ENCODE data around the gene NPY1R. TPM values are rescaled to one million over a fixed set of nuclear protein-coding genes. Genes with fewer than 3 reads are reported as not detected.

The NPY1R gene
- polyA plus RNA-seq, 10 donors: 1.6 to 14.0 (median 6.0) TPM

DNA sequence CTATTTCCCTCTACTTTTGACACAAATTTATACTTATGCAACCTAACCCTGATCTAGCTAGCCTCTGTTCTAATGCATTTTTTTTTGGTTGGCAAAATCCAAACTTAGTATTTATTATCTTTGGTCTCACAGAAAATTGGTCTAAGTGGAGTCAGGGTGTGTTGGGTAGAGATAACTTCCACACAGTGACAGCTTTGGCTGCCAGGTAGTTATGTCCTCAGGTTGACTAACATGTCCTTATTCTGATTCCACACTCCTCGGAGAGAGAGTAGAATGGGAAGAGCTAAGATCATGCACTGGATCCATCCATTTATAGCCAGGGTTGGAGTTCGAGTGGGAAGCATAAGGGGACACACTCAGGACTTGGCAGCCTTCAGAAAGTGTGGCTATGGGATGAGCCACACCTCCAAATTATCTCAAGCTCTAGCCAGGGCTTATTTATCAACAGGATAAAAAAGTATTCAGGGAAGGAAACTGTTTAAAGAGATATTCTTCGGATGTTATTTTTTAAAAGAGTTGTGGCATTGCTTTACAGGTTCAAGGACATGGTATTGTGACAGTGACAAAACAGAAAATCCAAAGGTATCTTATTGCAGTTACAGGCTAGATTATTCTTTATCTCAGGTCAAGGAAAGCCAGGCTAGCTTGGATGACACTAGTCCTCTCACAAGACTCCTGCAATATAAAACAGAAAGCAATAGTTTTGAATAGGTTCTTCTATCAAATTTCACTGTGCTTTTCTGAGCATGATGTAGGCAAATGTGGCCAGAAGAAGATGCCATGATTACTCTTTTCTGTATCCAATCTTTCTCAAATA is 51.5 kb downstream of the NPY1R start:
- DNase-seq: no peak

GRCh38 chr4:163279713-163280112 is 52.7 kb downstream of the NPY1R start:
- no peak for DNase-seq

GRCh38 chr4:163274861-163275260 is 57.5 kb downstream of the NPY1R start:
- DNase-seq: no peak

Other genes starting within 250 kb of the NPY1R start
- gene NAF1, start 165.7 kb downstream of the NPY1R start, polyA plus RNA-seq (ENCODE audit: insufficient read length in 10 of 10): 10 to 100 TPM; 14.4 to 21.0 (median 18.0) TPM
- gene NPY5R, start 11.3 kb upstream of the NPY1R start, polyA plus RNA-seq (ENCODE audit: insufficient read length in 10 of 10): under 1 TPM in 7 of 10 donors, not detected in 3; 0.12 to 0.43 (median 0.24) TPM
- not detected for gene TKTL2, start 141.2 kb upstream of the NPY1R start, polyA plus RNA-seq (ENCODE audit: insufficient read length in 10 of 10)
- 10 to 100 TPM; 21.6 to 27.7 (median 24.5) TPM for gene TMA16, start 162.1 kb upstream of the NPY1R start, polyA plus RNA-seq (ENCODE audit: insufficient read length in 10 of 10)

Measured in muscle of back (tissue), 11 donors.